ENCODE data around the gene KDM7A.
"Not testable (repeated sequence)": the region's sequence is repeated elsewhere in the genome, so short reads cannot be mapped to it uniquely, and the experiment has no call there.

The KDM7A gene

GRCh38 chr7:140200061-140200989 is 23.5 kb upstream of the KDM7A start:
- no peak for DNase-seq

- no peak for DNase-seq
Measured at GRCh38 chr7:140197938-140198337, 21.2 kb upstream of the KDM7A start.

- DNase-seq, result no peak
Measured at GRCh38 chr7:140197218-140197890, 20.6 kb upstream of the KDM7A start.

- DNase-seq, result no peak
Measured at GRCh38 chr7:140196361-140197217, 19.8 kb upstream of the KDM7A start.

- no peak for DNase-seq
Measured at GRCh38 chr7:140195859-140196258, 19.1 kb upstream of the KDM7A start.

GRCh38 chr7:140192620-140193019 is 15.8 kb upstream of the KDM7A start:
- no peak for DNase-seq

GRCh38 chr7:140192176-140192575 is 15.4 kb upstream of the KDM7A start:
- no peak for DNase-seq

- DNase-seq, result no peak
Measured at GRCh38 chr7:140190588-140190987, 13.8 kb upstream of the KDM7A start.

- no peak for DNase-seq
Measured at GRCh38 chr7:140189917-140190316, 13.1 kb upstream of the KDM7A start.

GRCh38 chr7:140182917-140183316 is 6.1 kb upstream of the KDM7A start:
- DNase-seq, result no peak

- no peak for DNase-seq
Measured at GRCh38 chr7:140179339-140179738, 2.6 kb upstream of the KDM7A start.

- peak; percentile 61 for DNase-seq
Measured at GRCh38 chr7:140176122-140176701, 571 bp downstream of the KDM7A start.

- peak; percentile 90 for DNase-seq
Measured at GRCh38 chr7:140175221-140176121, 1.3 kb downstream of the KDM7A start.

GRCh38 chr7:140174217-140174616 is 2.6 kb downstream of the KDM7A start:
- DNase-seq, result no peak

- DNase-seq, result no peak
Measured at GRCh38 chr7:140170375-140170774, 6.4 kb downstream of the KDM7A start.

- no peak for DNase-seq
Measured at GRCh38 chr7:140168816-140169215, 8.0 kb downstream of the KDM7A start.

GRCh38 chr7:140165422-140165821 is 11.4 kb downstream of the KDM7A start:
- no peak for DNase-seq

- not testable (repeated sequence) for DNase-seq
Measured at GRCh38 chr7:140162081-140162480, 14.7 kb downstream of the KDM7A start.

GRCh38 chr7:140161047-140161446 is 15.7 kb downstream of the KDM7A start:
- no peak for DNase-seq

GRCh38 chr7:140160308-140160707 is 16.5 kb downstream of the KDM7A start:
- no peak for DNase-seq

- no peak for DNase-seq
Measured at GRCh38 chr7:140159497-140159896, 17.3 kb downstream of the KDM7A start.
